Breast epithelium (tissue), 4 donors: ENCODE measurements around the gene PRG3. TPM values are rescaled to one million over a fixed set of nuclear protein-coding genes. Genes with fewer than 3 reads are reported as not detected.

Experiments used
- DNase-seq, 2 donors: peaks; one replicate each; pipeline ENCODE4 v3.0.0-alpha.2; 2019; ENCODE audit warnings: low spot score in 2 of 2
- H3K27ac ChIP-seq, 2 donors: fragments of 200-600 bp; sonication (generic) in 1 of 2; one replicate each; pipeline ENCODE4 v1.5.1; 2016 to 2019; ENCODE audit warnings: mild to moderate bottlenecking in 1 of 2
- H3K27me3 ChIP-seq, 2 donors: fragments of 200-600 bp; sonication (generic) in 1 of 2; one replicate each; pipeline versions ENCODE4 v1.5.1 to v1.6.0; 2017 to 2019; ENCODE audit warnings: control low read depth in 1 of 2, mild to moderate bottlenecking in 1 of 2
- H3K36me3 ChIP-seq: fragments of 200-600 bp; one replicate; pipeline ENCODE4 v1.5.1; 2019
- H3K4me1 ChIP-seq, 2 donors: fragments of 200-600 bp; sonication (generic); one replicate each; pipeline ENCODE4 v1.5.1; 2016 to 2019; ENCODE audit warnings: control low read depth in 1 of 2
- H3K4me3 ChIP-seq, 3 donors: fragments of 200-600 bp; sonication (generic); 1 replicate in 2 of 3; 2 replicates in 1 of 3; pipeline ENCODE4 v1.5.1; 2016 to 2019; ENCODE audit warnings: mild to moderate bottlenecking in 3 of 3, moderate library complexity in 2 of 3
- H3K9me3 ChIP-seq, 2 donors: fragments of 200-600 bp; sonication (generic) in 1 of 2; one replicate each; pipeline ENCODE4 v1.5.1; 2016 to 2019; ENCODE audit warnings: control low read depth in 1 of 2
- CTCF ChIP-seq, 3 donors: fragments of 450-650 bp; IDR thresholded peaks; one replicate each; pipeline ENCODE4 v1.5.1; 2016 to 2017; ENCODE audit warnings: antibody characterized with exemption in 3 of 3, mild to moderate bottlenecking in 3 of 3, moderate library complexity in 3 of 3
- POLR2A ChIP-seq: fragments of 450-650 bp; IDR thresholded peaks from one replicate; pipeline ENCODE4 v1.6.1; 2016; ENCODE audit warnings: antibody characterized with exemption, mild to moderate bottlenecking, moderate library complexity
- POLR2AphosphoS5 ChIP-seq, 3 donors: sonication (generic); formaldehyde crosslinking; IDR thresholded peaks; one replicate each; pipeline ENCODE4 v1.6.1; 2017; ENCODE audit warnings: antibody characterized with exemption in 3 of 3
- intact Hi-C: fragments of 100-400 bp; cut with DNase I; formaldehyde crosslinking; loops from one replicate; pipeline ENCODE4 v1.15.1; 2023; ENCODE audit warnings: low total_unique reads
- total RNA-seq, 3 donors: library from RNA; depleted of rRNA; stranded (reverse); fragments of >200 nt; gene quantifications; one replicate each; pipeline ENCODE4 v1.1.0, GENCODE V29; 2016

Gene PRG3
- total RNA-seq, 3 donors from 2014 or later: not detected

GRCh38 chr11:57330029-57330428, 50.9 kb downstream of the PRG3 start:
- TF ChIP-seq POLR2A: no peak
- no peak for TF ChIP-seq CTCF (IDR thresholded peaks at IDR 0.05)
- no peak for TF ChIP-seq POLR2AphosphoS5 (IDR thresholded peaks at IDR 0.05)
- DNase-seq: no peak
- Histone ChIP-seq H3K36me3 (peaks cover 15% of the 10 kb centered on the region), H3K27ac (no peak overlapping the region), H3K4me3 (no peak overlapping the region), H3K4me1 (peaks cover 3 to 10% of the 10 kb centered on the region in 2 donors), H3K27me3 (no peaks in the 10 kb centered on the region), H3K9me3 (no peaks in the 10 kb centered on the region)
- intact Hi-C loops: no loop called here

- DNase-seq: no peak
- Histone ChIP-seq H3K27me3 (no peaks in the 10 kb centered on the region), H3K27ac (peak overlapping the region; percentile 98), H3K36me3 (peaks cover 15% of the 10 kb centered on the region), H3K4me3 (no peak overlapping the region), H3K4me1 (peaks cover 3 to 6% of the 10 kb centered on the region in 2 donors), H3K9me3 (no peaks in the 10 kb centered on the region)
- TF ChIP-seq POLR2AphosphoS5 (IDR thresholded peaks at IDR 0.05): no peak
- TF ChIP-seq POLR2A: no peak
- TF ChIP-seq CTCF (IDR thresholded peaks at IDR 0.05): no peak
- intact Hi-C loops: no loop called here
Observed at GRCh38 chr11:57327721-57328120, 53.2 kb downstream of the PRG3 start.

Other genes starting within 250 kb of the PRG3 start
- not detected for gene LRRC55, start 199.2 kb downstream of the PRG3 start, total RNA-seq
- 1 to 10 TPM in 1 of 3 donors, under 1 TPM in 2; 0.44 to 3.3 (median 0.80) TPM for gene APLNR, start 143.9 kb downstream of the PRG3 start, total RNA-seq
- gene TNKS1BP1, start 56.2 kb downstream of the PRG3 start, total RNA-seq: 100 to 1,000 TPM in 1 of 3 donors, 10 to 100 TPM in 2; 79.3 to 111 (median 82.7) TPM
- 10 to 100 TPM; 60.0 to 83.9 (median 76.5) TPM for gene SSRP1, start 45.3 kb downstream of the PRG3 start, total RNA-seq
- gene P2RX3, start 42.8 kb downstream of the PRG3 start, total RNA-seq: not detected
- gene PRG2, start 9.5 kb upstream of the PRG3 start, total RNA-seq: 1 to 10 TPM in 1 of 3 donors, not detected in 2; 1.1 TPM
- 100 to 1,000 TPM; 104 to 130 (median 105) TPM for gene SLC43A3, start 46.0 kb upstream of the PRG3 start, total RNA-seq
- gene RTN4RL2, start 79.4 kb upstream of the PRG3 start, total RNA-seq: 1 to 10 TPM in 2 of 3 donors, under 1 TPM in 1; 0.32 to 2.3 (median 1.8) TPM
- 10 to 100 TPM; 12.0 to 23.4 (median 13.4) TPM for gene SLC43A1, start 134.6 kb upstream of the PRG3 start, total RNA-seq
- gene TIMM10, start 149.6 kb upstream of the PRG3 start, total RNA-seq: 10 to 100 TPM; 37.2 to 56.4 (median 45.9) TPM
- not detected for gene SMTNL1, start 156.4 kb upstream of the PRG3 start, total RNA-seq
- 10 to 100 TPM; 25.9 to 66.2 (median 48.1) TPM for gene UBE2L6, start 186.5 kb upstream of the PRG3 start, total RNA-seq
- gene SERPING1, start 216.5 kb upstream of the PRG3 start, total RNA-seq: 100 to 1,000 TPM; 421 to 823 (median 479) TPM